ENCODE results near the gene CFAP107. TPM values are rescaled to one million over a fixed set of nuclear protein-coding genes. Genes with fewer than 3 reads are reported as not detected.

The CFAP107 gene
- total RNA-seq (2022): not detected in 2 replicates
- percentile 9 among the genes with signal in this experiment for Bru-seq, nascent RNA
- percentile 5 among the genes with signal in this experiment for BruChase-seq, experiment 1, labeled RNA remaining after a 6-hour chase
- not detected for BruChase-seq, experiment 2, labeled RNA remaining after a 2-hour chase
- long read RNA-seq: 0 reads

GRCh38 chr1:12745992-12746323, at the start of gene CFAP107:
CFAP107 (plus strand) TSS chr1:12746200; CDS start chr1:12746431, 231 bp downstream.
- no peak within 1 kb of the TSS for H3K27ac Mint-ChIP-seq (ENCODE audit: low read depth, unreplicated experiment)
- H3K9me3 Mint-ChIP-seq (ENCODE audit: unreplicated experiment): peaks cover 27% of the 10 kb centered on the region
- peaks cover 56% of the 10 kb centered on the region for H3K27me3 Mint-ChIP-seq (ENCODE audit: insufficient read depth, unreplicated experiment)
- DNase-seq (ENCODE audit: unreplicated experiment): no peak
- H3K36me3 Mint-ChIP-seq (ENCODE audit: insufficient read depth, unreplicated experiment): no peaks in the 10 kb centered on the region
- ChIA-PET POLR2A (no interaction called here), CTCF (no interaction called here)
- H3K4me3 Mint-ChIP-seq (ENCODE audit: unreplicated experiment): no peak within 1 kb of the TSS
- peaks cover 10% of the 10 kb centered on the region for H3K4me1 Mint-ChIP-seq (ENCODE audit: insufficient read depth, unreplicated experiment)
- intact Hi-C loops (cut with micrococcal nuclease): no loop called here
- no TSS peak for BruUV-seq (replicated peaks)
- TF ChIP-seq CTCF (IDR thresholded peaks at IDR 0.05; ENCODE audit: unreplicated experiment): no peak

DNA sequence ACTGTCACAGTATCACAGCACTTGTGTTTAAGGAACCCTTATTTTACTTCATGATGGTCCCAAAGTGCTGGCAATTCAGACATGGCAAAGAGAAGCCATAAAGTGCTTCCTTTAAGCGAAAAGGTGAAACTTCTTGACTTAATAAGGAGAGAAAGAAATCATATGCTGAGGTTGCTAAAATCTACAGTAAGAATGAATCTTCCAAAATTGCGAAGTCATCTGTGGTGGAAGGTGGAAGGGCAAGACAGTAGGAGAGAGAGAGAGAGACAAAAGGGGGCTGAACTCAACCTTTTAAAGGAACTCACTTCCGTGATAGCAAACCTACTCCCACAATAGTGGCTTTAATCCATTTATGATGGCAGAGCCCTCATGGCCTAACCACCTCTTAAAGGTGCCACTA, 49.3 kb upstream of the CFAP107 start:
- Mint-ChIP-seq H3K4me1 (ENCODE audit: insufficient read depth, unreplicated experiment) (peaks cover 6% of the 10 kb centered on the region), H3K27me3 (ENCODE audit: insufficient read depth, unreplicated experiment) (no peaks in the 10 kb centered on the region), H3K9me3 (ENCODE audit: unreplicated experiment) (peaks cover 7% of the 10 kb centered on the region), H3K36me3 (ENCODE audit: insufficient read depth, unreplicated experiment) (no peaks in the 10 kb centered on the region), H3K4me3 (ENCODE audit: unreplicated experiment) (no peak overlapping the region), H3K27ac (ENCODE audit: low read depth, unreplicated experiment) (no peak overlapping the region)
- CTCF ChIA-PET: no interaction called here
- intact Hi-C loops (cut with micrococcal nuclease): no loop called here
- no TSS peak for BruUV-seq (replicated peaks)
- TF ChIP-seq CTCF (IDR thresholded peaks at IDR 0.05; ENCODE audit: unreplicated experiment): no peak
- no peak for DNase-seq (ENCODE audit: unreplicated experiment)
- POLR2A ChIA-PET: no interaction called here

GRCh38 chr1:12697397-12697796, 48.6 kb upstream of the CFAP107 start:
- Mint-ChIP-seq H3K36me3 (ENCODE audit: insufficient read depth, unreplicated experiment) (no peaks in the 10 kb centered on the region), H3K4me3 (ENCODE audit: unreplicated experiment) (no peak overlapping the region), H3K9me3 (ENCODE audit: unreplicated experiment) (peaks cover 7% of the 10 kb centered on the region), H3K27me3 (ENCODE audit: insufficient read depth, unreplicated experiment) (no peaks in the 10 kb centered on the region), H3K4me1 (ENCODE audit: insufficient read depth, unreplicated experiment) (peaks cover 6% of the 10 kb centered on the region), H3K27ac (ENCODE audit: low read depth, unreplicated experiment) (no peak overlapping the region)
- TF ChIP-seq CTCF (IDR thresholded peaks at IDR 0.05; ENCODE audit: unreplicated experiment): no peak
- intact Hi-C loops (cut with micrococcal nuclease): no loop called here
- CTCF ChIA-PET: no interaction called here
- DNase-seq (ENCODE audit: unreplicated experiment): no peak
- POLR2A ChIA-PET: no interaction called here
- no TSS peak for BruUV-seq (replicated peaks)

DNA sequence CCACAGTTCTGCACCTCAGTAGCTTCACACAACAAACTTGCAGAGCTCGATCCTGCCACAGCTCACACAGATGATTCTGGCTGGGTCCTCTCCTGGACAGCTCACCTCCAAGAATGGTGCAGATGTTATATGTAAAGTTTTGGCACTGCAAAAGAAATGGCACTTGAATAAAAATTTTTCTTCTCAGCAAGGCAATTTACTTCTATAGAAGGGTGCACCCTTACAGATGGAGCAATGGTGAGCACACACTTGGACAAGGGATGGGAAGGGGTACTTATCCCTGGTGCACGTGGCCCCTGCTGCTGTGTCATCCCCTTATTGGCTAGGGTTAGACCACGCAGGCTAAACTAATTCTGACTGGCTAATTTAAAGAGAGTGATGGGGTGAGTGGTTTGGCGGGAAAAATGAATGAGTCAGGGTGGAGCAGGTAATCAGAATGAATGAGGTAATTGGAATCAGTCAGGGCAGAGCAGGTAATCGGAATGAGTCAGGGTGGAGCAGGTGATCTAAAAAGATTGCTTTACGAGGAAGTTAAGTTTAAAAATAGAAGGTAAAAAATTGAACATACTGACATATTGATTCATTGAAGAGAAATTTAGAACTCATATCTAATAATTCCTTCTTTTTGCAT, 42.1 kb upstream of the CFAP107 start:
- Mint-ChIP-seq H3K36me3 (ENCODE audit: insufficient read depth, unreplicated experiment) (no peaks in the 10 kb centered on the region), H3K4me3 (ENCODE audit: unreplicated experiment) (no peak overlapping the region), H3K4me1 (ENCODE audit: insufficient read depth, unreplicated experiment) (no peaks in the 10 kb centered on the region), H3K9me3 (ENCODE audit: unreplicated experiment) (peaks cover 15% of the 10 kb centered on the region), H3K27ac (ENCODE audit: low read depth, unreplicated experiment) (no peak overlapping the region), H3K27me3 (ENCODE audit: insufficient read depth, unreplicated experiment) (no peaks in the 10 kb centered on the region)
- ChIA-PET CTCF (interaction anchor here (1.1 kb wide), 1 partner anchor 19 kb away, joined by 3 read pairs; no protein-coding TSS in a partner anchor), POLR2A (no interaction called here)
- intact Hi-C loops (cut with micrococcal nuclease): no loop called here
- BruUV-seq (replicated peaks): no TSS peak
- no peak for DNase-seq (ENCODE audit: unreplicated experiment)
- no peak for TF ChIP-seq CTCF (IDR thresholded peaks at IDR 0.05; ENCODE audit: unreplicated experiment)

Data from MCF 10A (cell line).